A549 treated with DMSO at 1 μM for 4 hours (cell line): Measurements from ENCODE around the gene DBET. TPM values are rescaled to one million over a fixed set of nuclear protein-coding genes. Genes with fewer than 3 reads are reported as not detected.

Experiments
- total RNA-seq: library from RNA; stranded (reverse); fragments of 200-300 nt; extraction: Qiagen RNA extraction; gene quantifications from 5 replicates; pipeline ENCODE4 v1.2.3, GENCODE V29; 2022; ENCODE audit warnings: low read depth

Gene DBET
- not detected in 5 replicates for total RNA-seq

DNA sequence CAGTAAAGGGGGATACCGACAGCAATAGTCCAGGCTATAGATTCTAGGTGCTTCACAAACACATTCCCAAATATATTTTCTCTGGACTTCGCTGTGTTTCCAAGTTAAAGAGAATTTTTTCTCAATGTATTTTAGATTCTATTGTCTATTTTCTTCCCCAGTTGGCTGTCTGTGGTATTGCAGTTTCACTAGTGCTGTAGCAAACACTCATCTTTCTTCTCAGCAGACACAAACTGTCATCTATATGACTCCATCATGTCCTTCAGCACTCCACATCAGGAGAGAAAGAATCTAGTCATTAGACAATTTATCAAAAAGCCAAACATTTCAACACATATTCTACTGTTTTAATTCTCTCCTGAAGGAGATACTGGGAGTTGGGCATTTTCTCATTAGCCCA is at the start of gene DBET:
TSS of gene DBET (plus strand) at position 161 of the 400 bp plus-strand sequence.

DNA sequence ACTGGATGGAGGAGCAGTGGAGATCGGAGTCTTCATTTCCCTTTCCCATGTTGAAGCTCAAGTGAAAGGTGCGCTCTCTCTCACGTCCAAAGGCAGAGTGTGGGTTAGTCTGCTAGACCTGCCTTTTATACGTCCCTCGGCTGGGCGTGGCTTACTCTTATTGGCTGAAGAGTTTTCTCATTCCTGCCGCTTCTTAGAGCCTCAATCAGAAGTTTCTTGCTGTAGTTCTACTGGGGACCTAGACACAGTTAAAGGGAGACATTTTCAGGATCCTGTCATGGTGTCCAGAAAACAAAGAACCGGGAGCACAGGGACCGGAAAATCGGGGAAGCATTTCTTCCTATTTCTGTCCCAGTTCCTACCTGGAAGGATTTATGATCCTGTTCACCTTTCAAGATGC is 37.1 kb upstream of the DBET start, which contains the start of gene FRG2:
TSS of gene FRG2 (minus strand) at position 101 of the 400 bp plus-strand sequence. CDS start at position 49, 52 bp downstream.

Other genes starting within 250 kb of the DBET start
- 36.6 to 40.3 TPM (median 38.2 TPM) in 5 replicates for gene FRG1, start 123.6 kb upstream of the DBET start, total RNA-seq
- gene FRG2, start 37.2 kb upstream of the DBET start, total RNA-seq = 0.12 TPM in 1 of 5 replicates, not detected in the others
- not detected in 5 replicates for gene DUX4, start 109.3 kb downstream of the DBET start, total RNA-seq